ENCODE data around the gene SUMF2. TPM values are rescaled to one million over a fixed set of nuclear protein-coding genes. Genes with fewer than 3 reads are reported as not detected.
A peak's percentile ranks its signal among the peaks of the same experiment; 100 is the strongest.
"Not testable (repeated sequence)": the region's sequence is repeated elsewhere in the genome, so short reads cannot be mapped to it uniquely, and the experiment has no call there.

Gene SUMF2
- total RNA-seq, 4 donors from 2014 or later = 99.4 to 162 (median 132) TPM

GRCh38 chr7:56046721-56047445 is 17.2 kb upstream of the SUMF2 start:
- 33 to 48% methylated on average over 5 of the region's 5 CpGs for WGBS, 2 donors

GRCh38 chr7:56047446-56048116 is 16.5 kb upstream of the SUMF2 start:
- H3K4me1 ChIP-seq = peaks cover 0 to 40% (median 5%) of the 10 kb centered on the region in 4 donors
- H3K36me3 ChIP-seq; H3K9me3 ChIP-seq; DNase-seq (ENCODE audit: low spot score in 2 of 2); H3K4me3 ChIP-seq; H3K27me3 ChIP-seq: not testable (repeated sequence)
- H3K27ac ChIP-seq = peak overlapping the region in 3 of 4 donors; percentile 15 to 75 (median 53)
- WGBS, 2 donors = 78 to 85% methylated on average over 11 of the region's 11 CpGs

More at GRCh38 chr7:56046721-56047445, 17.2 kb upstream of the SUMF2 start:
- Histone ChIP-seq H3K9me3 (no peaks in the 10 kb centered on the region), H3K4me3 (no peak overlapping the region), H3K36me3 (peaks cover 0 to 13% (median 0%) of the 10 kb centered on the region in 3 donors), H3K27me3 (no peaks in the 10 kb centered on the region), H3K4me1 (peaks cover 0 to 35% (median 2%) of the 10 kb centered on the region in 4 donors), H3K27ac (peak overlapping the region in 2 of 4 donors; percentile 53 to 75)
- no peak for DNase-seq (ENCODE audit: low spot score in 2 of 2)
- no peak for TF ChIP-seq CTCF (IDR thresholded peaks at IDR 0.05)
- no peak for TF ChIP-seq POLR2A (IDR thresholded peaks at IDR 0.05)
- TF ChIP-seq EP300 (IDR thresholded peaks at IDR 0.05) = no peak

DNA sequence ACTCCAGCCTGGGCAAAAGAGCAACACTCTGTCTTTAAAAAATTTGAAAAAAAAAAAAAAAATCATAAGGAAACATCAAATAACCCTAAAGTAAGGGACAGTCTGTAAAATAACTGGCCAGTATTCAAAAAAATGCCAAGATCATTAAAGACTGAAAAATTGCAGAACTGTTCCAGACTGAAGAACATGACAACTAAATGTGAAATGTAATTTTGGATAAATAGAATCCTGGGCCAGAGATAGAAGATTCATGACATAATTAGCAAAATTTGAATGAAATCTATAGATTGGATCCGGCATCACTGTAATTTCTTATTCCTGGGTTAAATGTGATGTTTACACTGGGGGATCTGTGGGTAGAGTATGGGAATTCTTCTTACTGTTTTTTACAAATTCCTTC is 15.8 kb upstream of the SUMF2 start:
- WGBS, 2 donors = 52 to 73% methylated on average over 1 of the region's 1 CpG
- no peak overlapping the region for H3K4me3 ChIP-seq
- H3K36me3 ChIP-seq = peaks cover 0 to 8% (median 0%) of the 10 kb centered on the region in 3 donors
- no peaks in the 10 kb centered on the region for H3K9me3 ChIP-seq
- no peak for TF ChIP-seq EP300 (IDR thresholded peaks at IDR 0.05)
- no peak for TF ChIP-seq CTCF (IDR thresholded peaks at IDR 0.05)
- no peak for TF ChIP-seq POLR2A (IDR thresholded peaks at IDR 0.05)
- no peak for DNase-seq (ENCODE audit: low spot score in 2 of 2)
- H3K27me3 ChIP-seq = no peaks in the 10 kb centered on the region
- peak overlapping the region in 3 of 4 donors; percentile 9 to 27 (median 15) for H3K27ac ChIP-seq
- peaks cover 0 to 47% (median 8%) of the 10 kb centered on the region in 4 donors for H3K4me1 ChIP-seq

DNA sequence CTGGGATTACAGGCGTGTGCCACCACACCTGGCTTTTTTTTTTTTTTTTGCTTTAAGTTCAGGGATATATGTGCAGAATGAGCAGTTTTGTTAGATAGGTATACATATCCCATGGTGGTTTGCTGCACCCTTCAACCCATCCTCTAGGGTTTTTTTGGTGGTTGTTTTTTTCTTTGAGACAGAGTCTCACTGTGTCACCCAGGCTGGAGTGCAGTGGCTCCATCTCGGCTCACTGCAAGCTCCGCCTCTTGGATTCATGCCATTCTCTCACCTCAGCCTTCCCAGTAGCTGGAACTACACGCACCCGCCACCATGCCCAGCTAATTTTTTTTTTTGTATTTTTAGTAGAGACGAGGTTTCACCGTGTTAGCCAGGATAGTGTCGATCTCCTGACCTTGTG is 15.3 kb upstream of the SUMF2 start:
- Histone ChIP-seq H3K27ac (peak overlapping the region in 2 of 4 donors; percentile 9 to 27), H3K4me1 (peaks cover 0 to 51% (median 9%) of the 10 kb centered on the region in 4 donors), H3K36me3 (peaks cover 0 to 12% (median 0%) of the 10 kb centered on the region in 3 donors)
- WGBS, 2 donors = 50 to 64% methylated on average over 8 of the region's 8 CpGs
- H3K9me3 ChIP-seq; H3K27me3 ChIP-seq; H3K4me3 ChIP-seq; DNase-seq (ENCODE audit: low spot score in 2 of 2): not testable (repeated sequence)

DNA sequence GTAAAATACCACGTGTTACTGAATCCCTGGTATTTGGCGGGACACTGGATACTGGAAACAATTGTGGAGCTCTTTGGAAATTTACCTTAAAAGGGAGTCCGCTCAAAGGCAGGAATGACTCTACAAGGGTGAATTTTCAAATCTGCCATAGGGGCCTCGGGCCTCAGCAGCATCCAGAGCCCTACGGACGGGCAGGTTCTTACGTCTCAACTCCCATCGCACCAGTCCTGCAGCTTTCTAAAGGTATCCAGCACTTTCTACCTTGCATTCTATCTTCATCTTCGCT is 13.1 kb upstream of the SUMF2 start:
- TF ChIP-seq POLR2A (IDR thresholded peaks at IDR 0.05) (no peak), CTCF (IDR thresholded peaks at IDR 0.05) (no peak), EP300 (IDR thresholded peaks at IDR 0.05) (no peak)
- H3K4me3 ChIP-seq = peak overlapping the region; percentile 70 to 100 (median 81)
- H3K4me1 ChIP-seq = peaks cover 0 to 51% (median 9%) of the 10 kb centered on the region in 4 donors
- DNase-seq (ENCODE audit: low spot score in 2 of 2) = no peak
- H3K9me3 ChIP-seq = no peaks in the 10 kb centered on the region
- H3K27ac ChIP-seq = peak overlapping the region; percentile 68 to 94 (median 91)
- no peaks in the 10 kb centered on the region for H3K27me3 ChIP-seq
- WGBS, 2 donors = 1% methylated on average over 9 of the region's 9 CpGs
- peaks cover 0 to 28% (median 0%) of the 10 kb centered on the region in 3 donors for H3K36me3 ChIP-seq

All from tibial nerve (tissue), 4 donors.